Stimulated activated CD8-positive, alpha-beta memory T cell treated with anti-CD3 and anti-CD28 coated beads, Interleukin-7, amount 100 ng/mL, for 48 hours (primary cell): ENCODE results near the gene CLMP.
"Not testable (repeated sequence)": the region's sequence is repeated elsewhere in the genome, so short reads cannot be mapped to it uniquely, and the experiment has no call there.

ENCODE experiments used
- DNase-seq, 2 donors: peaks; one replicate each; pipeline ENCODE4 v3.0.0-alpha.2; 2020; ENCODE audit warnings: low read depth in 1 of 2; ENCODE audit errors: extremely low read depth in 1 of 2

CLMP gene

GRCh38 chr11:123087657-123088056 lies 107.4 kb downstream of the CLMP start:
- DNase-seq: not testable (repeated sequence)

DNA sequence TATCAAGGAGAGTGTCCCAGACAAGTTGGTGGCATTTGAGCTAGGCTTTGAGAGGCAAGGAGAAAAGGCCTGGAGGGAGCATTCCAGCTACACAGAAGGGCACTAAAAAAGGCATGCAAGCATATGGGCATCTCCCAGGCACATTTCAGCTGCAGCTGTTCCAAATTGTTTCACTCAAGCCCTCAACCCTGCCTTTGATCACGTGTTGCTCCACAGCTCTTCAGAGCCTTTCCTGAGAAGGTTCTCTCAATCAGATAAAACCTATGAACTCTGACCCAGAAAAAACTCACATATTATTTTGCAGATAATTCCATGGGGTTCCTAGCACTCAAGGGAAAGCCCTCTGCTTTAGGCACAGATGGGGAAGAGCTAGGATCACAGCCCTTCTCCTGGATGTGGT lies 108.7 kb downstream of the CLMP start:
- DNase-seq: no peak

GRCh38 chr11:123085497-123085896 lies 109.6 kb downstream of the CLMP start:
- DNase-seq: no peak

DNA sequence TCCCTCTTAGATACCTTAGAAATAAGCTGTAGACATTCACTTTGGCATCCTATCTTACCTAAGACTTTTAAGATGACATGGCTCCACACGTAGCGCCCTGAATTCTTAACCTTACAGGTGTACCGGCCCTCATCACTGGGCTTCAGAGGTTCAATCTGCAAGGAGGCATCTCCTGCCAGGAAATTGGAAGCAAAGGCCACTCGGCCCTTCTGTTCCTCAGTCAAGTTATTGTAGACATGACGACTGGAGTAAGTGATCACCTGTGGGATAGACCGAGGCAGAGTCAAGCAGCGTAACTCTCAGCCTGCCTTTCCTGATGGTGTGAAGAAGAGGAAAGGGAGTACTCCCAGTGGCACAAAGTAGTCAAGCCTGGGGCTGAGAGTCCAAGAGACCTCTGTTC lies 110.6 kb downstream of the CLMP start:
- DNase-seq: no peak

DNA sequence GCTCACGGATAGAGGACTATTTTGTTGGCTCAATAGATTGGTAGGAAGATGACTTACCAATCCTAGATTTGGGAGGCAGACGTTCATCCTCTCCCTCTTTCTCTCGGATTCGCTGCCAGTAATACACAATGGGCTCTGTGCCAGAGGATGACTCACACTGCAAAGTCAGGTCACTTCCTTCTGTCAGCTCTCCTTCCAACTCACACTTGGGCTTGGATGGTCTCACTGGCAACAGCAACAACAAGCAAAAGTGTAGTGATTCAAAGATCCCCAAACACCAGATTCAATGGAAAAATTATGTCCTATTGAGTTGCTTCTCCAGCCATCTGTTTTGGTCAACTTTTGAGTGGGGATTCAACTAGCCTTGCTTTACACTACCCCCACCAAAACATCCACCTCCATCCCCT lies 111.4 kb downstream of the CLMP start:
- peak in 1 of 2 donors; percentile 40 for DNase-seq

DNA sequence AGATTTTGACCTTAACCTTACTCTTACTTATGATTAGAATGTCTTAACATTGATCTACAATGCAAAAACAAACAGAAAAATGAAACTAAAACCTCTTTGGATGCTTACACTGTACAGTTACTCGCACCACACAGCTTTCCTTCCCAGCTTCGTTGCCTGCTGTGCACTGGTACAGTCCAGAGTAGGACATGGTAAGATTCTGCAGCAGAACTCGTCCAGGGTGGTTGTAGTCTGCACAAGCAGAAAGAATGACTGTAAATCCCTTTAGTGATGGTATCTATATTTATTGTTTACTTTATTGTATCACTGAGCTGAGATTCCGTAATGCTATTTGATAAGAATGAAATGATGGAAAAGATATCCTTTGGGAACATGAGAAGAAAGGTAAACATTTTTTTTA lies 112.1 kb downstream of the CLMP start:
- DNase-seq: no peak

- DNase-seq: no peak
Observed at GRCh38 chr11:123080015-123080414, 115.0 kb downstream of the CLMP start.

DNA sequence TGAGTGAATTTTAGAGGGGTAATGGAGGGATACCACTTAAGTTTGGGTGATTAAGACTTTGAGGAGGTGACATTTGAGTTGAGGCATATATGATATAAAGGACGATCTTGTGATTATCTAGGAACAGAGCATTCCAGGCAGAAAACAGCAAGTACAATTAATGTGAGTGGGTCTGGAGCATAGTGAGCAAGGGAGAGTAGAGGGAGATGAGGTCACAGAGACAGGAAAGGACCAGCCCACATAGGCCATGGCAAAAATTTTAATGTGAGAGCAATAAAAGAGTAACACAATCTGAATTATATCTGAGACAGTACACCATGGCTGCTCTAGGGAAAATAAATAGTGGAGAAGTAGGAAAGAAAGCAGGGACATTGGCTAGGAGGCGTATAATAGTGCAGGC lies 118.6 kb downstream of the CLMP start:
- no peak for DNase-seq

- DNase-seq: no peak
Observed at GRCh38 chr11:123073343-123074057, 121.5 kb downstream of the CLMP start.

DNA sequence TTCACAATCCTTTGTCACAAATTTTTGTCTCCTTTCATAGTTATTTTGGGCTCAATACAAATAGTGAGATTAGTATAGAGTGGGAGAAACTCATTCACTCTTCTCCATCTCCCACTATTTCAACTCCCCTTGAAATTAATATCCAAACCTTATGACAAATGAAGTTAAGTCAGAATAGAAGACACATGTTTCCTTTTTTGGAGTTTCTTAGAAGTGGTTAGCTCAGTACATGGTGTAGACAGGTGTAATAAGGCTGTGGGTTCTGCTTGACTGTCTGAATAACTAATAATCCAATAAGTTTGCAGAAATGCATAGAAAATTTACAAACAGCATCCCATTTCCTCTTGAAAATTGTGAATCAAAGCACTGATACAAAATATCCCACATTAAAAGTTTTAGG lies 122.3 kb downstream of the CLMP start:
- no peak for DNase-seq

DNA sequence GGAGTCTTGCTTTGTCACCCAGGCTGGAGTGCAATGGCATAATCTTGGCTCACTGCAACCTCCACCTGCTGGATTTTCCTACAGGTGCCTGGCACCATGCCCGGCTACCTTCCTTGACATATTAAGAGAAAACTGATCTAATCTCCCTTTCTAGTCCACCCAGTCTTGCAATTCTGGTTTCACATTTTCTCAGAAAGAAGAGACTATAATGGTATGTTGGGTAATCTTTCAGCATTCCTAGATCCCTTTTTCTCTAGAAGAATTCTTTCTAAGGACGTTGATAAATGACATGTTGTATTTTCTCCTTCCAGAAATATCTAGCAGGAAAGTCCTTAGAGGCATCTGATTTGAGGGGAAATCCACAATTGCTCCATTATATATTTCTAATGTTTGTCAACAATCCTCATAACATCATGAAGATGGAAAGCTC lies 122.7 kb downstream of the CLMP start:
- no peak for DNase-seq

DNA sequence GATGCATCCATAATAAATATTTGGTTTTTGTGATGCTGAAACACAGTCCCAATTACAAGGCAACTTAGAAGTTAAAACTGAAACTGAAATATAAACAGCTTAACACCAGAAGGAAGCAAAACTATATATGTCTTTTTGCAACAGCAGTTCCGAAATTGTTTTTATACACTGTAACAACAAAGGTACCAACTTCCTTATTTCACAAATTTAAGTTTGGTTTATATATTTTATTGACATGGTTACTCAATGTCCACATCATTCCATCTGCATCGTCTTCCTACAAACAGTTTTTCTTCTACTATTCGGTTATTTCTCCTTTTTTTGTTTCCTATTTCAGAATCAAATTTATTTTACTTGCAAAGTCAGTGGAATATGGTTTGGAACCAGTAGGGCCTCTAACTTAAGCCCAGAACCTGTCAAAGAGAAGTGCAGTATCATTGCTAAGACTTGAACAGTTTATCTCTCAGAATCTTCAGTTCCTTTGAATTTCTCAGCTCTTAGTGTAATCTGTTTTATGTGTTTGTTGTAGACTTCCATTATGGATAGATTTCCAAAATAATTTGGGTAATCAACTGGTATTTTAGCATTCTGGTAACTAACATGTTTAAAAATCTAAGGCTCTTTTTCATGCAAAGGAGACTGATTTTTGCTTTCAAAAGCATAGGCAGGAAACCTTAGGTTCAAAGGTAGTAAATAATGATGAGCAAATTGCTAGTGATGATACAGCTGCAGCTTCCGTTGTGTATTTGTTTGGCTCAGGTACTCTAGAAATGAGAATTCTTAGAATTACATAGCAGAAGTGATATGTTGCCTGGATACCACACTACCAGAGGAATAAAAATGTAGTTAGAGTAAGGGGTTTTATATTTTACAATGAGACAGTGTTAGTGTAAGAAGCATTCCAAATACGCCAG lies 124.9 kb downstream of the CLMP start:
- DNase-seq: no peak

DNA sequence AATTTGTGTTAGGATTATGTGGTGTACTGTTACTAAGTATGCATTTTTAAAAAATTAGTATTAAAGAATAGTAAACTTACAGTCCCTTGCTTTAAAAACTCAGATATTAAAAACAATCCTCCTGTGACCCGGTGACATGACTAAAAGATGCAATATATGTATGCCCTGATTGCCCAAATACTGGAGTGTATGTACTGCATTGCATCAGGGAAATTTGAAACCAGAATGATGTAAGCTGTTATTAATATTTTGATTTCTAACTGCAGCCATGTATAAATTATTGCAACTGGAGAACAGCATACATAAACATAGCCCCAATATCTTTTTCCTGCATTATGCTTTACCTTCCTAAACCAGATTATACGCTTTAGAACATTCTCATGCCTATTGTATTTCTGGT lies 129.4 kb downstream of the CLMP start:
- DNase-seq: no peak

DNA sequence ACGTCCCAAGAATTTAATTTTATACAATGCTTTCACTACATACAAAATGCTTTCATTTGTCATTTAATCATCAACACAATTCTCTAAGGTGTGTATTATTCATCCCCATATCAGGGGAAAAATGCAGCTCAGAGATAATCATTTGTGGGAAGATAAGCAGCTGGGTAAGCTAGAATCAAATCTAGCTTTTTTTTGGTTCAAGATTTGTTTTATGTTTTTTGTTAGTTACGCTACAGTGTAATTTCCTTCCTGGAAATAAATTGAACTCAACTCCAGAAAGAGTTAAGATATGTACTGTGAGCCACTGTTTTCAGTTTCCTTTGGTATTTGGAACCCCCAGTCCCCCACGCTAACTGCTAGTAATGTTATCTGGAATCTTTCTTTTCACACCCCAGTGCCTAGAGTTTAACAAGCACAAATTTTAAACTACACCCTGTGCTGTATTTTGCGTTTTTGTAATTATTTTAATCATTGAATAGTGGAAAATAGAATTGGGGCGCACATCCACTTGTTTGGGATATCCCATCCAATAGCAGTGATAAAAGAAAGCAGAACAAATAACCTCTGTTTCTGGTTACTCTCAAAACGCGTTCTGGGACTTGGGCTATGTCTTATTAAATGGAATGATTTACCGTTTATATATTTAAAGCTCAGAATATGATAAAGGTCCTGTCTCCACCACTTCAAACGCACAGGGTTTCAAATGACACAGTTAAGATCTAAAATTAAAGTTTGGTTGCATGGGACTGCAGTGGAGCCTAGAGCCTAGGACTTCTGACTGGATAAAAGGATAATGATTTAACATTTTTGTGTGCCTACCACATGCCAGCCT lies 131.0 kb downstream of the CLMP start:
- DNase-seq: no peak

DNA sequence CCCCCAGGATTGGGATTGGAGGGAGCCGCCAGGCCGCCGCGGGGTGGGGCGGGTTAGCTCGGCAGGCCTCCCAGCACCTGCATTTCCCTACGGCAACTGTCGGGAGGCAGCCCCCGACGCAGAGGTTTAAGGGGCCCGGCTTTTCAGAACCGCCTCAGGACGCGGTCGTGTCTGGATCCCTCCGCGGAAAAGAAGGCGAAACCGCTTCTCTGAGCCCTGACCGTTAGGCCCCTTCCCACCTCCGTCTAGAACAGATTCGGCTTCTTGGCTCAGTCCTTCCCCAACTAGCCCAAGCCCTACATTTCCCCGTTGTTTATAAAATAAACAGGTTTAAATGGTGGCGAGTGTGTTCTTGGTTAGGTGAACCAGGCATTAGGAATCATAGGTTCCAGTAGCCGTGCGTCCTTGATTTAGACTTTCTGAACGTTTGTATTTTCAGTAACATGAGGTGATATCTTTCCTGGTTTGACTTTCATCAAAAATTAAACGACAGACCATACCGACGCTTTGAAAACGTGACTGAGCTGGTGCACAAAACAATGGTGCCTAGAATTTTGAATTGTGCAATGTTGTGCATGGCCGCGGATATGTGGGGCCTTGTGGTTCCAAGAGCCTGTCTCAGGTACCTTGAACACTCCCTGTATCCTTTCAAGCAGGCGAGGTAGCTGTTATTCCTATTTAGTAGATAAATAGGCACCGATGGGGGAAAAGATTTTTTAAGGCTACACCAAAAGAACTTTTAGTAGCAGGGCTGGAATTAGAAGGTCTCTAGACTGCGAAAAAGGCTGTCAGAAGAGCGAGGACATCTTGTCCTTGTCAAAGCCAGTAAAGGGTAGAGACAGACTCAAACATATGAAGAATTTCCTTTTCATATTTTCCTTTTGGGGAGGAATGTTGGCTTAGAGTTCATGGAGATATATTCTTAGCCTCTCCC lies 131.9 kb downstream of the CLMP start:
- DNase-seq: no peak

- peak; percentile 99 to 100 for DNase-seq
Observed at GRCh38 chr11:123062158-123062891, 132.7 kb downstream of the CLMP start.

GRCh38 chr11:123061403-123062157 lies 133.5 kb downstream of the CLMP start, which contains the start of gene HSPA8:
Gene HSPA8, minus strand, starts transcription at chr11:123062136. Its CDS starts 812 bp downstream, at chr11:123061324.
- no peak for DNase-seq

DNA sequence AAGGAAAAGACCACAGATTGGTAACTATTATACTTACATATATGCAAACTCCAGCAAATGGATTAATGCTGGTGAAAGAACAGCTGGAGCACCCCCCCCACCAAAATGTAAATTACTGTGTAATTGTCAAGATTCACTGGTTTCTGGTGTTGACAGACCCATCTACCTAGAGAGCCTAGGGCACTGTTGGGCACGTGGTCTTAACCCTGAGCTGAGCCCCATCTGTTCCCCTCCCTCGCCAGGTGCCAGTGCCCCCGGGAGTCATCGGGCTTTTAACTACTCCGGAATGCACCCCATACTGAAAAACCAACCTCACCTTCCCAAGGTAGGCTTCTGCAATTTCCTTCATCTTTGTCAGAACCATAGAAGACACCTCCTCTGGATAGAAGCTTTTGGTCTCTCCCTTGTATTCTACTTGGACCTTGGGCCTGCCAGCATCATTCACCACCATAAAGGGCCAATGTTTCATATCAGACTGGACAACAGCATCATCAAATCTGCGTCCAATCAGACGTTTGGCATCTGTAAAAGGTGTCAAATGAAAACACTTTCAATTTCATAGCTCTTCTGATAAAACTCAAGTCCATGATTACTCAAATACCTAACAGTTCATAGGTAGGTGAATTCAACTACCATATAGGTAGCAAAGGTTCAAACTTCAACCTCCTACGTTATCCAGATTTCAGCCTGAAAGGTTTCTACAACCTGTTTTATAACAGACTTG lies 134.6 kb downstream of the CLMP start:
- no peak for DNase-seq
